Muscle layer of duodenum (tissue), 2 donors: ENCODE data around the gene NFE2L3.
"Not testable (repeated sequence)": the region's sequence is repeated elsewhere in the genome, so short reads cannot be mapped to it uniquely, and the experiment has no call there.

Source experiments
- H3K27ac ChIP-seq: one replicate; pipeline ENCODE4 v1.7.0; 2013; ENCODE audit warnings: mild to moderate bottlenecking, low read length
- H3K27me3 ChIP-seq: one replicate; pipeline ENCODE4 v1.7.0; 2013; ENCODE audit warnings: low read depth, mild to moderate bottlenecking, control low read depth, low read length
- H3K36me3 ChIP-seq, 2 donors: one replicate each; pipeline ENCODE4 v1.7.0; 2013; ENCODE audit warnings: low read length in 2 of 2, control low read depth in 1 of 2, mild to moderate bottlenecking in 1 of 2; ENCODE audit not compliant: insufficient read depth in 2 of 2, control insufficient read depth in 1 of 2
- H3K4me1 ChIP-seq, 2 donors: one replicate each; pipeline ENCODE4 v1.7.0; 2013; ENCODE audit warnings: low read length in 2 of 2, mild to moderate bottlenecking in 2 of 2, control low read depth in 1 of 2, moderate library complexity in 1 of 2; ENCODE audit not compliant: insufficient read depth in 2 of 2, control insufficient read depth in 1 of 2
- H3K4me3 ChIP-seq, 2 donors: one replicate each; pipeline ENCODE4 v1.7.0; 2013; ENCODE audit warnings: low read length in 2 of 2, low read depth in 1 of 2, mild to moderate bottlenecking in 1 of 2
- H3K9me3 ChIP-seq, 2 donors: one replicate each; pipeline ENCODE4 v1.7.0; 2013; ENCODE audit warnings: low read length in 2 of 2, control low read depth in 1 of 2, mild to moderate bottlenecking in 1 of 2; ENCODE audit not compliant: control insufficient read depth in 1 of 2
- donor health status: healthy.

The NFE2L3 gene

GRCh38 chr7:26183545-26184280, 31.7 kb downstream of the NFE2L3 start:
- Histone ChIP-seq H3K36me3 (peaks cover 7 to 17% of the 10 kb centered on the region in 2 donors), H3K9me3 (no peaks in the 10 kb centered on the region), H3K4me3 (no peak overlapping the region), H3K4me1 (peaks cover 0 to 8% of the 10 kb centered on the region in 2 donors), H3K27me3 (no peaks in the 10 kb centered on the region), H3K27ac (no peak overlapping the region)

- H3K4me3 ChIP-seq, H3K9me3 ChIP-seq, H3K27me3 ChIP-seq, H3K4me1 ChIP-seq, H3K27ac ChIP-seq: not testable (repeated sequence)
- H3K36me3 ChIP-seq: peaks cover 15 to 25% of the 10 kb centered on the region in 2 donors
These were observed 32.5 kb downstream of the NFE2L3 start for GRCh38 chr7:26184281-26185101.

- Histone ChIP-seq H3K4me1 (peaks cover 0 to 8% of the 10 kb centered on the region in 2 donors), H3K4me3 (no peak overlapping the region), H3K9me3 (no peaks in the 10 kb centered on the region), H3K27ac (no peak overlapping the region), H3K36me3 (peaks cover 20 to 32% of the 10 kb centered on the region in 2 donors), H3K27me3 (no peaks in the 10 kb centered on the region)
These were observed 33.3 kb downstream of the NFE2L3 start for GRCh38 chr7:26185131-26185843.

GRCh38 chr7:26185844-26186180, 33.8 kb downstream of the NFE2L3 start:
- H3K36me3 ChIP-seq: peaks cover 25 to 38% of the 10 kb centered on the region in 2 donors
- peaks cover 0 to 8% of the 10 kb centered on the region in 2 donors for H3K4me1 ChIP-seq
- H3K4me3 ChIP-seq: no peak overlapping the region
- H3K27ac ChIP-seq: no peak overlapping the region
- H3K9me3 ChIP-seq: no peaks in the 10 kb centered on the region
- no peaks in the 10 kb centered on the region for H3K27me3 ChIP-seq

- Histone ChIP-seq H3K9me3 (no peaks in the 10 kb centered on the region), H3K4me1 (peaks cover 0 to 8% of the 10 kb centered on the region in 2 donors), H3K4me3 (no peak overlapping the region), H3K36me3 (peaks cover 33 to 46% of the 10 kb centered on the region in 2 donors), H3K27me3 (no peaks in the 10 kb centered on the region), H3K27ac (no peak overlapping the region)
These were observed 34.6 kb downstream of the NFE2L3 start for GRCh38 chr7:26186364-26187311.

- no peaks in the 10 kb centered on the region for H3K9me3 ChIP-seq
- H3K4me3 ChIP-seq: no peak overlapping the region
- no peak overlapping the region for H3K27ac ChIP-seq
- H3K27me3 ChIP-seq: no peaks in the 10 kb centered on the region
- H3K4me1 ChIP-seq: peaks cover 7 to 9% of the 10 kb centered on the region in 2 donors
- H3K36me3 ChIP-seq: peaks cover 42 to 56% of the 10 kb centered on the region in 2 donors
These were observed 35.6 kb downstream of the NFE2L3 start for GRCh38 chr7:26187380-26188205.

- no peak overlapping the region for H3K4me3 ChIP-seq
- no peak overlapping the region for H3K27ac ChIP-seq
- peaks cover 14 to 15% of the 10 kb centered on the region in 2 donors for H3K4me1 ChIP-seq
- peaks cover 50 to 63% of the 10 kb centered on the region in 2 donors for H3K36me3 ChIP-seq
- H3K9me3 ChIP-seq: no peaks in the 10 kb centered on the region
- no peaks in the 10 kb centered on the region for H3K27me3 ChIP-seq
These were observed 36.4 kb downstream of the NFE2L3 start for GRCh38 chr7:26188206-26188956.

- Histone ChIP-seq H3K4me1 (peaks cover 18 to 21% of the 10 kb centered on the region in 2 donors), H3K4me3 (no peak overlapping the region), H3K36me3 (peaks cover 56 to 69% of the 10 kb centered on the region in 2 donors), H3K9me3 (no peaks in the 10 kb centered on the region), H3K27me3 (no peaks in the 10 kb centered on the region), H3K27ac (no peak overlapping the region)
These were observed 37.1 kb downstream of the NFE2L3 start for GRCh38 chr7:26188957-26189541.

GRCh38 chr7:26189697-26190096, 37.7 kb downstream of the NFE2L3 start:
- H3K4me1 ChIP-seq: peaks cover 18 to 28% of the 10 kb centered on the region in 2 donors
- H3K27ac ChIP-seq: no peak overlapping the region
- peaks cover 61 to 69% of the 10 kb centered on the region in 2 donors for H3K36me3 ChIP-seq
- H3K4me3 ChIP-seq: no peak overlapping the region
- H3K27me3 ChIP-seq: no peaks in the 10 kb centered on the region
- no peaks in the 10 kb centered on the region for H3K9me3 ChIP-seq
